OCI-LY7 (cell line): ENCODE measurements around the gene IGSF9.

Experiments
- EZH2phosphoT487 ChIP-seq: fragments of 200-600 bp; sonication (generic); IDR thresholded peaks from 2 replicates; pipeline ENCODE4 v1.6.1; 2018; ENCODE audit warnings: low read depth, borderline replicate concordance, mild to moderate bottlenecking, mixed run types, antibody characterized with exemption, low read length, moderate library complexity, mixed read lengths
- TF ChIP-seq, protein P1 (sequence below): fragments of 200-600 bp; sonication (generic); conservative IDR thresholded peaks from 2 replicates; pipeline ENCODE4 v1.5.1; 2014; ENCODE audit warnings: mild to moderate bottlenecking, antibody characterized with exemption, low read length, moderate library complexity, mixed read lengths

DNA sequence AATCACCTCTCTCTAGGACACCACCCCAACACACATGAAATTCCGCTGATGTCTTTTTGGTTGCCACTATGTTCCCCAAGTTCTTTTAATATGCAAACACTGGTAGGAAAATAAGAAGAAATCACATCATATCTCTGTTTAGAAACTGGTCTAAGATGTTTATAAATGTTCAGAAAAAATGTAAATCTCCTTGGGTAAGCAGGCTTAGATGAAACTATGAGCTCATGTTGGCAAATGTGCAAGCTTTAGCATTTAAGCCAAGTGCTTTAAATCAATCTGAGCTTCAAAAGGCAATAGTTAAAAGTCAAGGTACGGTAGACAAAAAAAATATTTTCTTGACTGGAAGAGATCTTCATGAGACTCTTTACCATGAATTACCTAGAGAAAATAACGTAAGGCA, 33.8 kb upstream of the IGSF9 start:
- TF ChIP-seq, protein P1, sequence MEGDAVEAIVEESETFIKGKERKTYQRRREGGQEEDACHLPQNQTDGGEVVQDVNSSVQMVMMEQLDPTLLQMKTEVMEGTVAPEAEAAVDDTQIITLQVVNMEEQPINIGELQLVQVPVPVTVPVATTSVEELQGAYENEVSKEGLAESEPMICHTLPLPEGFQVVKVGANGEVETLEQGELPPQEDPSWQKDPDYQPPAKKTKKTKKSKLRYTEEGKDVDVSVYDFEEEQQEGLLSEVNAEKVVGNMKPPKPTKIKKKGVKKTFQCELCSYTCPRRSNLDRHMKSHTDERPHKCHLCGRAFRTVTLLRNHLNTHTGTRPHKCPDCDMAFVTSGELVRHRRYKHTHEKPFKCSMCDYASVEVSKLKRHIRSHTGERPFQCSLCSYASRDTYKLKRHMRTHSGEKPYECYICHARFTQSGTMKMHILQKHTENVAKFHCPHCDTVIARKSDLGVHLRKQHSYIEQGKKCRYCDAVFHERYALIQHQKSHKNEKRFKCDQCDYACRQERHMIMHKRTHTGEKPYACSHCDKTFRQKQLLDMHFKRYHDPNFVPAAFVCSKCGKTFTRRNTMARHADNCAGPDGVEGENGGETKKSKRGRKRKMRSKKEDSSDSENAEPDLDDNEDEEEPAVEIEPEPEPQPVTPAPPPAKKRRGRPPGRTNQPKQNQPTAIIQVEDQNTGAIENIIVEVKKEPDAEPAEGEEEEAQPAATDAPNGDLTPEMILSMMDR: no peak
- TF ChIP-seq EZH2phosphoT487: no peak
